Colonic mucosa (tissue), 4 donors: Measurements from ENCODE around the gene TCF4. TPM values are rescaled to one million over a fixed set of nuclear protein-coding genes. Genes with fewer than 3 reads are reported as not detected.

Source experiments
- DNase-seq: peaks from one replicate; pipeline ENCODE4 v3.0.0-alpha.2; 2020
- H3K27ac ChIP-seq: fragments of 200-600 bp; one replicate; pipeline ENCODE4 v1.8.0; 2021
- H3K27me3 ChIP-seq: fragments of 200-600 bp; one replicate; pipeline ENCODE4 v1.8.0; 2021
- H3K36me3 ChIP-seq: fragments of 200-600 bp; one replicate; pipeline ENCODE4 v1.8.0; 2021
- H3K4me1 ChIP-seq: fragments of 200-600 bp; one replicate; pipeline ENCODE4 v1.8.0; 2021; ENCODE audit warnings: mild to moderate bottlenecking
- H3K4me3 ChIP-seq: fragments of 200-600 bp; one replicate; pipeline ENCODE4 v1.8.0; 2021
- H3K9ac ChIP-seq, 2 donors: one replicate each; pipeline ENCODE4 v1.7.0; 2013; ENCODE audit warnings: control low read depth in 2 of 2, low read depth in 2 of 2, low read length in 2 of 2
- H3K9me3 ChIP-seq: fragments of 200-600 bp; one replicate; pipeline ENCODE4 v1.8.0; 2021
- CTCF ChIP-seq: fragments of 200-600 bp; IDR thresholded peaks from one replicate; pipeline ENCODE4 v1.8.0; 2022; ENCODE audit warnings: antibody characterized with exemption, mild to moderate bottlenecking
- intact Hi-C: fragments of 100-400 bp; cut with DNase I; formaldehyde crosslinking; loops from one replicate; pipeline ENCODE4 v1.14.1; 2022
- total RNA-seq, 2 donors: library from RNA; stranded (reverse); fragmentation: NEBNext Ultra II Directional in 1 of 2; extraction: Animal tissue kit (Norgen Biotek cat#: 25700) in 1 of 2; gene quantifications; one replicate each; pipeline ENCODE4 v1.2.1, GENCODE V29; 2021
- donor health status: healthy.
- donor health status: DM: no; HTN: no; CAD: no.
- donor health status: DM: no; HTN: no; CAD: no.

TCF4 gene
- total RNA-seq, 2 donors from 2014 or later: 9.8 to 29.0 TPM

- intact Hi-C loops: no loop called here
- no peak for TF ChIP-seq CTCF
Observed at GRCh38 chr18:55446996-55447671, 140.9 kb downstream of the TCF4 start.

GRCh38 chr18:55444536-55444935 lies 143.5 kb downstream of the TCF4 start:
- intact Hi-C loops: no loop called here
- no peak for DNase-seq
- H3K27me3 ChIP-seq: no peaks in the 10 kb centered on the region
- no peaks in the 10 kb centered on the region for H3K36me3 ChIP-seq
- no peaks in the 10 kb centered on the region for H3K4me1 ChIP-seq
- no peak for TF ChIP-seq CTCF
- H3K27ac ChIP-seq: no peak overlapping the region
- H3K4me3 ChIP-seq: no peak overlapping the region
- H3K9ac ChIP-seq: no peak overlapping the region
- no peaks in the 10 kb centered on the region for H3K9me3 ChIP-seq

More at GRCh38 chr18:55446996-55447671, 140.9 kb downstream of the TCF4 start:
- DNase-seq: no peak
- Histone ChIP-seq H3K9me3 (no peaks in the 10 kb centered on the region), H3K9ac (no peak overlapping the region), H3K4me1 (no peaks in the 10 kb centered on the region), H3K4me3 (no peak overlapping the region), H3K36me3 (no peaks in the 10 kb centered on the region), H3K27me3 (no peaks in the 10 kb centered on the region), H3K27ac (no peak overlapping the region)

- Histone ChIP-seq H3K36me3 (no peaks in the 10 kb centered on the region), H3K9me3 (no peaks in the 10 kb centered on the region), H3K27me3 (no peaks in the 10 kb centered on the region), H3K27ac (no peak overlapping the region), H3K4me1 (no peaks in the 10 kb centered on the region), H3K9ac (no peak overlapping the region), H3K4me3 (no peak overlapping the region)
- DNase-seq: no peak
- no peak for TF ChIP-seq CTCF
- intact Hi-C loops: no loop called here
Observed at GRCh38 chr18:55443776-55444175, 144.2 kb downstream of the TCF4 start.

- intact Hi-C loops: no loop called here
- DNase-seq: no peak
- no peak for TF ChIP-seq CTCF
- no peak overlapping the region for H3K4me3 ChIP-seq
- no peak overlapping the region for H3K9ac ChIP-seq
- H3K27ac ChIP-seq: no peak overlapping the region
- H3K36me3 ChIP-seq: no peaks in the 10 kb centered on the region
- no peaks in the 10 kb centered on the region for H3K4me1 ChIP-seq
- no peaks in the 10 kb centered on the region for H3K27me3 ChIP-seq
- no peaks in the 10 kb centered on the region for H3K9me3 ChIP-seq
Observed at GRCh38 chr18:55442561-55442960, 145.4 kb downstream of the TCF4 start.

- H3K27me3 ChIP-seq: no peaks in the 10 kb centered on the region
- H3K4me3 ChIP-seq: no peak overlapping the region
- no peak overlapping the region for H3K9ac ChIP-seq
- no peaks in the 10 kb centered on the region for H3K4me1 ChIP-seq
- no peaks in the 10 kb centered on the region for H3K9me3 ChIP-seq
- no peak for DNase-seq
- no peak for TF ChIP-seq CTCF
- no peak overlapping the region for H3K27ac ChIP-seq
- intact Hi-C loops: no loop called here
- H3K36me3 ChIP-seq: no peaks in the 10 kb centered on the region
Observed at GRCh38 chr18:55440988-55441387, 147.0 kb downstream of the TCF4 start.
